Embryonic facial prominence (tissue), 1 donor: ENCODE data around the gene ELL2.
"Not testable (repeated sequence)": the region's sequence is repeated elsewhere in the genome, so short reads cannot be mapped to it uniquely, and the experiment has no call there.

Experiments used
- DNase-seq: peaks from one replicate; pipeline ENCODE4 v3.0.0-alpha.2; 2016; ENCODE audit errors: extremely low spot score

ELL2 gene

DNA sequence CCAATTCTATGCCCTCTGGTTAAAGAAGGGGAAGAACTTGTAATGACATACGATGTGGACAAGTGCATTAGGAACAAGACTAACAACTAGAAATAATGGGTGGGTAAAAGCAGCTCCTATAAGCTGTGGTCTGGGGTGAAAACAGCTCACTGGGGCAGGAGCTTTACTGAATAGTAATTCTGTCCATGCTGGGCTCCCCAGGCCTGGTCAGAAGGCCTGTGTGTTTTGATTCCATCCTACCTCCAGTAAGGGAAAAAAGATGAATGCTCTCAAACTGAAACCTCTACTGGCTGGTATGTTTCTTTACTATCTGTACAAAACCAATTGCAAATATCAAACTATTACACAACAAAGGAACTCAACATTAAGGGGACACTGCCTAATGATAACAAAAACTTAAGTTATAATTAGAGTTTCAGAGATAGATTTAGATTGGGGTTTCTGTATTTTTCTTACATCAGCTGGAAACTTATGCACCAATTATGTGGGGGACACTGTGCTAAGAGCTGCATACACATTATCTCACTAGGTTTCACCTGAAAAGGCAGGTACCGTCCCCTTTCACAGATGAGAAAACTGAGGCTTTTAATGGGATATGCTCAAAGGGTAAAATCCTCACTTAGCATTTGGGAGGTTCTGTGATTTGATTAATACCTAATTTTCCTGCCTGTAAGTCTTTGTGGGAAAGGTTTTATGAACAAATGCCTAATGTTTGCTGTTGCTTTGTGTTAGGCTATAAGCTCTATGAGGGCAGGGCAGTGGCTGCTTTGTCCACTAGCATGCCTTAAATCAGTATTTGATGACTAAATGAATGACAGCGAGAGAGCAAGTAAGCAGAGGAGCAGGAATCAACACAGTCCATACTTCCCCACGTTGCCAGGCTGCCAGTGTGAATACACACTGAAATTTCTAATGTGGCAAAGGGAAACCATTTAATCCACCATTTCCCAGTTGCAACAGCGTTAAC lies 53.6 kb downstream of the ELL2 start:
- no peak for DNase-seq

- DNase-seq, result no peak
Measured at GRCh38 chr5:95907067-95907705, 54.5 kb downstream of the ELL2 start.

- DNase-seq, result not testable (repeated sequence)
Measured at GRCh38 chr5:95906398-95906797, 55.3 kb downstream of the ELL2 start.

DNA sequence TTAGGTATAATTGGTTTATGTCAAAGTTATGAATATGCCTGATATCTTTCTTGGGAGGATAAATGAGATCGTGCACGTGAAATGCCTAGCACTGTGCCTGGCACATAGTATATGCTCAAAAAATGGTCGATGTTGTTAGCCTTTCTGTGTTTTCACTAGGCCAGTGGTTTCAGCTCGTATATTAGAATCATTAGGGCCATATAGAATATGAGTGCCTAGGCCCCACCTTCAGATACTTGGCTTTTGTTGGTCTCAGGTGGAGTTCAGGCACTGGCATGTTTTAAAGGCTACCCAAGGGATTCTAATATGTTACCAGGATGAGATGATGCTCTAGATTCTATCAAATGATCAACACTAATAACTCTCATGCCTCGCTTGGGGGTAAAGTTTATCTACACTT lies 56.8 kb downstream of the ELL2 start:
- no peak for DNase-seq

GRCh38 chr5:95903838-95904237 lies 57.8 kb downstream of the ELL2 start:
- DNase-seq, result no peak

DNA sequence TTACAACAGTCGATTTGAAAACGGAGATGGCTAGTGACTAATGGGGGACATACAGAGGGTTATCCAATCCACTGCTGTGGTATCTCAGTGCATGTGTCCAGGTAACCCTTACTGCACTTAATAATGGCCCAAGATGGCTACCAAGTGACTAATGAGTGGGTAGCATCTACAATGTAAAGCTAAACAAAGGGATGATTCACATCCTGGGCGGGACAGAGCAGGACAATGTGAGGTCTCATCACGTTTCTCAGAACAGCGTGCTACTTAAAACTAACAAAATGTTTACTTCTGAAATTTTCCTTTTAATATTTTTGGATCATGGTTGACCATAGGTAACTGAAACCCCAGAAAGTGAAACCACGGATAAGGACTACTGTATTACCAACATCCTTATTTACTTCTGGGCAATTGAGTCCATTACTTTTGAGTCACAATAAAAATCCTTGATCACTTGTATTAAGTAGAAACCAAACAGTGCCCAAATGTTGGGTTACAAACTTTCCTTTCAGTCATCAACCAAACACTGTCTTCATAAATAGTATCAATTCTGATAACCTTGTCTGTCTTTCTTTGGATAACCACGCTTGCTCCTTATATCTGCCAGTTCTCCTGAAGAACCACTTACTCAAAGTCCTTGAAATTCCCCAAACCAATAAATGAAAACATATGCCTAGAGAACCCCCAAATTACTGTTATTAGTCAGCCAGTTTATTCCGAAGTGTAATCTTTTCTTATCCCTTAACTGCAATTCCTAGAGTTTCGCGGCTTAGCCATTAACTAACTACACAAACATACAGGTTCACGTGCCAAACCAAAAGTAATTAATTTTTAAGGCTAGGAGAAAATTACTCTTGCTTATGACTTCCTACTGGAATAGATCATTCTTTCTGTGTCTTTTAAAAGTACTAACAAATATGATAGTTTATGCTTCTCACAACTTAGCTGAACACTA lies 59.7 kb downstream of the ELL2 start:
- no peak for DNase-seq

DNA sequence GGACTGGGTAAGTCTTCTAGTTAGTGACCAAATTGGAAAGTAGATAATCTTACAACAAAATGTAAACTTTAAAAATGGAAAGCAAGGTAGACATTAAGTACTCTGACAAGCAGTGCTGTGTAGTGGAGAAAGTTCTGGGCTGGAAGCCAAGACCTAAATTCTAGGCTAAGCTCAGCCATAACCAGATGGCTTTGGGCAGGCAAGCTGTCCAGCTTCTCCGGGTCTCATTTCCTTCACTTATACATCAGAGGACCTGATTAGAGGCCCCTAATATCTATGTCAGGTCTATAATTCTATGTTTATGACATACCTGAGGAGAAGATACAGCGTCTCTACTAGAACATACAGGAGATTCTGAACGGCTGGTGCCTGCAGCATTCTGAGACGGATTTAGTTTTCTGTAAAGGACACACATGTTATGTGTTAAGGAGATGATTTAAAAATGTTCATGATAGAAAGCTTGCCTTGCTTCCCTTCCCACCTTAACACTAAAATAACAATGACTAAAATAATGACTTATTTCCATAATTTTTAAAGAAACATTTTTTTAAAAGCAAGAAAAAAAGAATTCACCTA lies 61.2 kb downstream of the ELL2 start:
- no peak for DNase-seq

- no peak for DNase-seq
Measured at GRCh38 chr5:95899829-95900228, 61.8 kb downstream of the ELL2 start.

DNA sequence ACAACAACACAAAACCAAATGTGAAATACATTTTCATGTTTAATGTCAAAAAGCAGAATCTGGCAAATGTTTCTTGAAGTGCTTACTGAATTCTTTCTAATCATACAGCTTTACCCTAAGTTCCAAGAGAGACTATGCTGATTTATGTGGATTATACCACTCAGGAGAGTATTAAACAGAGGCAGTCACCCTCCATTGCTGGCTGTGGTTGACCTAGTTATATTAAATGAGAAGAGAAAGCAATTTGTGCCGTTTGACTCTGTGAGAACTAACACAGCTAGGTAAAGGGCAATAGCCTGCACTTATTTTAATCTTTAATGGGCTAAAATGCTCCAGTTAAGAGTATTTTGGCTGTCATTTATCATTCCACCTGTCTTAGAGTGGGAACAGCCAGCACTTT lies 62.6 kb downstream of the ELL2 start:
- DNase-seq, result no peak

GRCh38 chr5:95895771-95896170 lies 65.9 kb downstream of the ELL2 start:
- DNase-seq, result no peak

DNA sequence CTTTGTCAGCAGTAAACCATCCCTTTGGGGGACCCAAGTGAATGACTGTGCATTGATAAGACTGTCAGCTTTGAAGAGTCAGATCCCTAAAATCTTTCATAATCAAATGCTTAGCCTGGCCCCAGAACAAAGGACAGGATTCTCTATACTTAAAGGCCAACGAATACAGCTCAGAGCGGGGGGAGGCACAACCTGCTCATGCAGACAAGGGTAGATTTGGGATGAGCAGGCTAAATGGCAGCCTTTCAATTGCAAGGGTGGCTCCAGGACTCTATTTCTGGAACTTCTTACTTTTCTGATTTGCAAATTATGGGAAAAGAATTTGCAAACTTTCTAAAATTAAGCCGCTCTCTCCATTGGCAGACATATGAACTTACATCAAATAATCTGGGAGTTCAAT lies 66.4 kb downstream of the ELL2 start:
- DNase-seq, result no peak

DNA sequence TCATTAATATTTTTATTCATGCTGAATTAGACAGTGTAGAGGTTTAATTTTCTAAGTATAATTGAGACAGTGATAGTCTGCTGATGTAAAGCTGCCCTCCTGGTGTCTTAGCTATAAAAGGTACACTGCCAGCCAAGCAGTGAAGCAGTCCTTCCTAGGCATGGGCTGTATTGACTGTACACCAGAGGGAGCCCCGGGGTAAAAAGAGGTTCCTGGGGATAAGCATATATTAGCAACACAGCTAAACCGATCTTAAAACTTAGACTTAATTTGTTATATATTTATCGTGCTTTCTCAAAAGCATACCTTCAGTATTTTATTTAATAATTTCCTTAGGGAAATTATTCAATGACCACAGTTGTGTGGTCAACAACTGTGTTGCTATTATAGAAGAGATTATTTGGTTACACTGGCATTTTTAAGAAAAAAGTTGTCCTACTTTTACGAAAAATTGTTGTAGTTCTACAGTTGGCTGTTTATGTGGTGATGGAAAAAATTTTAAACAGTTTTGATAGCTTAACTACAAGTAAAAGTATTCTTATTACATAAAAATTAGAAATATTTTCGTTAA lies 68.8 kb downstream of the ELL2 start:
- DNase-seq, result no peak

- no peak for DNase-seq
Measured at GRCh38 chr5:95891499-95891898, 70.2 kb downstream of the ELL2 start.

GRCh38 chr5:95889076-95889475 lies 72.6 kb downstream of the ELL2 start:
- DNase-seq, result no peak

- DNase-seq, result no peak
Measured at GRCh38 chr5:95887977-95888376, 73.7 kb downstream of the ELL2 start.

DNA sequence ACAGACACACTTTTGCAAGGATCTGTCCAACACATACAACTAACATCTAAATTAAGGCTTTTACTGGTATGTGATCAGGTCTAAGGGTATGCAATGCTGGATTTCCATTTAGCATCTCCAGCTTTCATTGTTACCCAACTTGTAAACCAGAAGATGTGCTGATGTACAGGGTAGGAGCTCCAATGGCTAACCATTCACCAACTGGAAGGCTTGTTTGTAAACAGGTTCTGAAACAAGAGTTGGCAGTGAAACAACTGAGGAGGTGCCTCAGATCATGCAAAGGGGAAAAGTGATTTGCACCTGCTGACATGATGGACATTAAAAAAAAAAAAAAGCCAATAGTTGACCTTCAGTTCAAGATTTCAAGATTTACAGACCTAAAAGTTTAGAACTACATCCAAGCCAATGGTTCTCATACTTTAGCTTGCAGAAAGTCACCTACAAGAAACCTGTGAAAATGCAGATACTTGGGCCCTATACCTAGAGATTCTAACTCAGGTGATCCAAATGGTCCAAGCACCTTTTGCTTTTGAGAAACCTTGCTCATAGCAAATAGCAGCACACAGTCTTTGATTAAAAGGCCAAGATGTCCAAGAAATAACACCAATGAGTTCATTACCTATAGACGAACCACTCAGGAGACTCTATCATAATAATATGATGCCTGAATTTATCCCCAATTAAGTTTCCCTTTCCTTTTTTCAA lies 75.2 kb downstream of the ELL2 start:
- no peak for DNase-seq

- DNase-seq, result no peak
Measured at GRCh38 chr5:95884511-95884910, 77.1 kb downstream of the ELL2 start.

DNA sequence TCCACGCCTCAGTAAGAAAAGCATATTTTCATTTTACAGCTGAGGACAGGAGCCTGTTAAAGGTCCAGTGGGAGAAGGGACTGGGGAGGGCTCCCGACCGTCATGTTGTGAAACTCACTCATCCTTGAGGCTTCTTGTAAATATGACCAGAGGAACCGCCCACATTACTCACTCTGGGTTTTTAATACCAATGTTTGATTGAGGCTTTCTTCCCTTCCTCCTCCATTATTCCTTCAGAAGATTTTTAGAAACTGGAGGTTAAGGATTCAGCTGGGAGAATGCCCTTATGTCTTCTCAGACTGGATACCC lies 77.7 kb downstream of the ELL2 start:
- no peak for DNase-seq

DNA sequence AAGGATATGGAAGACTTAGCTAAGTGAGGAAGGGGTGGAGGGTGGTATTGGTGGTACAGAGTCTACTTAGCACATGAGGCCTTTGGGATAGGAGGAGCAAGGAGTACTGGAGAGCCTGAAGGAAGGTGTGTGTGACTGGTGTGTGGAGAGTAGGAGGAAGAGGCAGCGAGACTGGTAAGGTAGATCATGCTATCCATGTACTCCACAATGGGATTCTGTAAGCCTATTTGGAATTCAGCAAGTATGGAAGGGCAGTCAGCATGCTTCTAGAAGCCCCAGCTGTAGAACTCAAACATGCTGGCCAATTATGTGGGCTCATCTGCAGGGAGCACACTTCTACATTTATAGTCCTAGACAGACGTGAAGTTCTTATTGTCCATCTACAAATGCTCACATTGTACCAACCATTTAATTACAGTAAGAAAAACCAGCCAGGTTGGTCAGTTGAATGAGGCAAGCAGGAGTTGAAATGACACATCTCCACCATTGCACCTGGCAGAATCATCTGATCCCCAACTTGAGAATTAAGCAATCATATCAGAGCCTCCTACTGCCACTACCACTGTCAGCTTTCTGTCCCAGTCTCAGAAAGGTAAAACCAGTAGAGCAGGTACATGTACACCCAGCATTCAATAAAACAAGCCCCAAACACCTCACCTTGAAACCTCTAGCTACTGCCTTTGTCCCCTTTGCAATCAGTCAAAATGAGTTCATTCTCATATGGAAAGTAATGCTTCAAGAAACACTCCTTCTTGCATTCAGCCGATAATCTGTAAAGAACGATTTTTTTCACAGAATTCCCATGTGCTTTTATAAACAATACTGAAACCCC lies 78.2 kb downstream of the ELL2 start:
- no peak for DNase-seq

- DNase-seq, result no peak
Measured at GRCh38 chr5:95881833-95882232, 79.8 kb downstream of the ELL2 start.
